ENCODE data around the gene PPP2R5C. TPM values are rescaled to one million over a fixed set of nuclear protein-coding genes. Genes with fewer than 3 reads are reported as not detected.
"Not testable (repeated sequence)": the region's sequence is repeated elsewhere in the genome, so short reads cannot be mapped to it uniquely, and the experiment has no call there.

The PPP2R5C gene
- total and polyA plus RNA-seq, 7 experiments from 2014 or later: 155 to 449 (median 382) TPM

GRCh38 chr14:101719708-101720107 is 41.8 kb upstream of the PPP2R5C start:
- DNase-seq (no peak), ATAC-seq (no peak)
- peaks cover 0 to 2% (median 0%) of the 10 kb centered on the region in 5 donors for H3K36me3 Mint-ChIP-seq
- Histone ChIP-seq H3K4me3 (ENCODE audit: low read length) (no peak overlapping the region), H3K27ac (ENCODE audit: low read depth, low read length) (no peak overlapping the region), H3K4me1 (ENCODE audit: control insufficient read depth in 2 of 2, insufficient read depth in 2 of 2, low read length in 2 of 2) (peaks cover 34 to 68% of the 10 kb centered on the region in 2 donors), H3K9me3 (ENCODE audit: control insufficient read depth in 2 of 3, low read length in 3 of 3) (no peaks in the 10 kb centered on the region), H3K27me3 (ENCODE audit: control insufficient read depth in 2 of 2, insufficient read depth in 2 of 2, low read length in 2 of 2) (no peaks in the 10 kb centered on the region), H3K36me3 (ENCODE audit: control insufficient read depth in 2 of 3, insufficient read depth in 3 of 3, low read length in 3 of 3) (no peaks in the 10 kb centered on the region)
- ChIA-PET POLR2A (interaction anchor here (0.6 to 2.9 kb wide), 6 partner anchors 11 to 246 kb away, joined by 3 to 19 read pairs (median 4); no protein-coding TSS in a partner anchor), CTCF (interaction anchor here (0.7 to 1.9 kb wide), 3 partner anchors 13 to 16 kb away, joined by 3 to 15 read pairs (median 3); no protein-coding TSS in a partner anchor)
- H3K4me3 Mint-ChIP-seq: peak overlapping the region in 2 of 10 donors; percentile 23 to 32
- H3K9me3 Mint-ChIP-seq: no peaks in the 10 kb centered on the region
- no peaks in the 10 kb centered on the region for H3K27me3 Mint-ChIP-seq
- intact Hi-C loops (cut with micrococcal nuclease): no loop called here
- H3K27ac Mint-ChIP-seq: peak overlapping the region; percentile 38 to 90 (median 83)
- H3K4me1 Mint-ChIP-seq: peaks cover 17 to 75% (median 50%) of the 10 kb centered on the region in 7 donors

GRCh38 chr14:101721111-101721510 is 40.4 kb upstream of the PPP2R5C start:
- ChIA-PET POLR2A (interaction anchor here (0.9 to 3.2 kb wide), 8 partner anchors 11 to 102 kb away, joined by 3 to 34 read pairs (median 8); partner anchors contain the start of gene PPP2R5C), CTCF (interaction anchor here (0.6 to 1.9 kb wide), 7 partner anchors 10 to 1956 kb away, joined by 3 to 15 read pairs (median 5); no protein-coding TSS in a partner anchor)
- Histone ChIP-seq H3K4me1 (ENCODE audit: control insufficient read depth in 2 of 2, insufficient read depth in 2 of 2, low read length in 2 of 2) (peaks cover 34 to 55% of the 10 kb centered on the region in 2 donors), H3K4me3 (ENCODE audit: low read length) (no peak overlapping the region), H3K36me3 (ENCODE audit: control insufficient read depth in 2 of 3, insufficient read depth in 3 of 3, low read length in 3 of 3) (no peaks in the 10 kb centered on the region), H3K27ac (ENCODE audit: low read depth, low read length) (peak overlapping the region; percentile 65), H3K9me3 (ENCODE audit: control insufficient read depth in 2 of 3, low read length in 3 of 3) (no peaks in the 10 kb centered on the region), H3K27me3 (ENCODE audit: control insufficient read depth in 2 of 2, insufficient read depth in 2 of 2, low read length in 2 of 2) (no peaks in the 10 kb centered on the region)
- Mint-ChIP-seq H3K9me3 (no peaks in the 10 kb centered on the region), H3K4me3 (peak overlapping the region in 4 of 10 donors; percentile 10 to 85 (median 59)), H3K4me1 (peaks cover 17 to 75% (median 50%) of the 10 kb centered on the region in 7 donors), H3K27me3 (no peaks in the 10 kb centered on the region), H3K36me3 (no peaks in the 10 kb centered on the region), H3K27ac (peak overlapping the region; percentile 5 to 99 (median 97))
- DNase-seq (no peak), ATAC-seq (no peak)
- intact Hi-C loops (cut with micrococcal nuclease): no loop called here

- ATAC-seq: peak; percentile 86
- Histone ChIP-seq H3K27ac (ENCODE audit: low read depth, low read length) (peak overlapping the region; percentile 76), H3K4me1 (ENCODE audit: control insufficient read depth in 2 of 2, insufficient read depth in 2 of 2, low read length in 2 of 2) (peaks cover 34 to 50% of the 10 kb centered on the region in 2 donors), H3K4me3 (ENCODE audit: low read length) (peak overlapping the region; percentile 24), H3K9me3 (ENCODE audit: control insufficient read depth in 2 of 3, low read length in 3 of 3) (no peaks in the 10 kb centered on the region), H3K27me3 (ENCODE audit: control insufficient read depth in 2 of 2, insufficient read depth in 2 of 2, low read length in 2 of 2) (no peaks in the 10 kb centered on the region), H3K36me3 (ENCODE audit: control insufficient read depth in 2 of 3, insufficient read depth in 3 of 3, low read length in 3 of 3) (no peaks in the 10 kb centered on the region)
- Mint-ChIP-seq H3K36me3 (no peaks in the 10 kb centered on the region), H3K9me3 (no peaks in the 10 kb centered on the region), H3K4me3 (peak overlapping the region; percentile 73 to 92 (median 80)), H3K4me1 (peaks cover 17 to 74% (median 52%) of the 10 kb centered on the region in 7 donors), H3K27me3 (no peaks in the 10 kb centered on the region), H3K27ac (peak overlapping the region; percentile 92 to 99 (median 97))
- intact Hi-C loops (cut with micrococcal nuclease): loop anchor here (1.0 to 2.0 kb wide), 7 partner anchors 9 to 227 kb away; no protein-coding TSS in a partner anchor
- POLR2A ChIA-PET: interaction anchor here (0.8 to 3.2 kb wide), 17 partner anchors 10 to 212 kb away, joined by 3 to 34 read pairs (median 5); partner anchors contain the start of gene PPP2R5C
- CTCF ChIA-PET: interaction anchor here (0.6 to 1.5 kb wide), 10 partner anchors 9 to 1955 kb away, joined by 3 to 9 read pairs (median 4); no protein-coding TSS in a partner anchor
- DNase-seq: peak; percentile 49 to 93 (median 88)
Observed at GRCh38 chr14:101721951-101722661, 39.4 kb upstream of the PPP2R5C start.

- Mint-ChIP-seq H3K9me3 (no peaks in the 10 kb centered on the region), H3K27ac (peak overlapping the region; percentile 85 to 99 (median 97)), H3K36me3 (no peaks in the 10 kb centered on the region), H3K4me1 (peaks cover 17 to 73% (median 54%) of the 10 kb centered on the region in 7 donors), H3K27me3 (no peaks in the 10 kb centered on the region), H3K4me3 (peak overlapping the region in 7 of 10 donors; percentile 24 to 85 (median 51))
- H3K4me1 ChIP-seq (ENCODE audit: control insufficient read depth in 2 of 2, insufficient read depth in 2 of 2, low read length in 2 of 2): peaks cover 34 to 40% of the 10 kb centered on the region in 2 donors
- no peaks in the 10 kb centered on the region for H3K36me3 ChIP-seq (ENCODE audit: control insufficient read depth in 2 of 3, insufficient read depth in 3 of 3, low read length in 3 of 3)
- ATAC-seq: no peak
- no peak for DNase-seq
- POLR2A ChIA-PET: interaction anchor here (1.0 to 3.2 kb wide), 8 partner anchors 9 to 211 kb away, joined by 3 to 34 read pairs (median 6); partner anchors contain the start of gene PPP2R5C
- no peaks in the 10 kb centered on the region for H3K27me3 ChIP-seq (ENCODE audit: control insufficient read depth in 2 of 2, insufficient read depth in 2 of 2, low read length in 2 of 2)
- no peak overlapping the region for H3K4me3 ChIP-seq (ENCODE audit: low read length)
- intact Hi-C loops (cut with micrococcal nuclease): loop anchor here in 1 of 2 donors (2.0 kb wide), 3 partner anchors 16 to 226 kb away; no protein-coding TSS in a partner anchor
- CTCF ChIA-PET: interaction anchor here (0.6 to 1.5 kb wide), 4 partner anchors 14 to 100 kb away, joined by 3 to 6 read pairs (median 4); no protein-coding TSS in a partner anchor
- H3K27ac ChIP-seq (ENCODE audit: low read depth, low read length): peak overlapping the region; percentile 43
- no peaks in the 10 kb centered on the region for H3K9me3 ChIP-seq (ENCODE audit: control insufficient read depth in 2 of 3, low read length in 3 of 3)
Observed at GRCh38 chr14:101723061-101723595, 38.4 kb upstream of the PPP2R5C start.

DNA sequence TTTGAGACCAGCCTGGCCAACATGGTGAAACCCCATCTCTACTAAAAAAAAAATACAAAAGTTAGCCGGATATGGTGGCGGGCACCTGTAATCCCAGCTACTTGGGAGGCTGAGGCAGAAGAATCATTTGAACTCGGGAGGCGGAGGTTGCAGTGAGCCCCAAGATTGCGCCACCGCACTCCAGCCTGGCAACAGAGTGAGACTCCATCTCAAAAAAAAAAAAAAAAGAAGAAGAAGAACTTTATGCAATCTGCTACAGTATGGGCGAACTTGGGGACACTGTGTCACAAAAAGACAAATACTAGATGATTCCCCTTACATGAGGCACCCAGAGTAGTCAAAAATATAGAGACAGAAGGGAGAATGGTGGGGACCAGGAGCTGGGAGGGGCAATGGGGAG is 35.9 kb upstream of the PPP2R5C start:
- POLR2A ChIA-PET: interaction anchor here (1.4 to 1.7 kb wide), 2 partner anchors 10 to 35 kb away, joined by 5 to 7 read pairs; no protein-coding TSS in a partner anchor
- H3K36me3 Mint-ChIP-seq; H3K9me3 Mint-ChIP-seq; H3K27me3 Mint-ChIP-seq; H3K9me3 ChIP-seq (ENCODE audit: control insufficient read depth in 2 of 3, low read length in 3 of 3); ATAC-seq; intact Hi-C loops (cut with micrococcal nuclease); H3K27ac ChIP-seq (ENCODE audit: low read depth, low read length); H3K4me3 ChIP-seq (ENCODE audit: low read length); H3K36me3 ChIP-seq (ENCODE audit: control insufficient read depth in 2 of 3, insufficient read depth in 3 of 3, low read length in 3 of 3); H3K27me3 ChIP-seq (ENCODE audit: control insufficient read depth in 2 of 2, insufficient read depth in 2 of 2, low read length in 2 of 2); H3K4me3 Mint-ChIP-seq; CTCF ChIA-PET: not testable (repeated sequence)
- peak overlapping the region in 8 of 9 donors; percentile 28 to 95 (median 74) for H3K27ac Mint-ChIP-seq
- peaks cover 24 to 29% of the 10 kb centered on the region in 2 donors for H3K4me1 ChIP-seq (ENCODE audit: control insufficient read depth in 2 of 2, insufficient read depth in 2 of 2, low read length in 2 of 2)
- DNase-seq: peak in 2 of 9 donors; percentile 17 to 33
- peaks cover 7 to 67% (median 41%) of the 10 kb centered on the region in 7 donors for H3K4me1 Mint-ChIP-seq

- Mint-ChIP-seq H3K4me1 (peaks cover 10 to 65% (median 42%) of the 10 kb centered on the region in 7 donors), H3K36me3 (peaks cover 0 to 4% (median 0%) of the 10 kb centered on the region in 5 donors), H3K4me3 (no peak overlapping the region), H3K27ac (peak overlapping the region in 8 of 9 donors; percentile 33 to 95 (median 73)), H3K27me3 (no peaks in the 10 kb centered on the region), H3K9me3 (peaks cover 0 to 6% (median 0%) of the 10 kb centered on the region in 11 donors)
- Histone ChIP-seq H3K4me3 (ENCODE audit: low read length) (no peak overlapping the region), H3K27me3 (ENCODE audit: control insufficient read depth in 2 of 2, insufficient read depth in 2 of 2, low read length in 2 of 2) (no peaks in the 10 kb centered on the region), H3K27ac (ENCODE audit: low read depth, low read length) (no peak overlapping the region), H3K9me3 (ENCODE audit: control insufficient read depth in 2 of 3, low read length in 3 of 3) (no peaks in the 10 kb centered on the region), H3K36me3 (ENCODE audit: control insufficient read depth in 2 of 3, insufficient read depth in 3 of 3, low read length in 3 of 3) (no peaks in the 10 kb centered on the region), H3K4me1 (ENCODE audit: control insufficient read depth in 2 of 2, insufficient read depth in 2 of 2, low read length in 2 of 2) (peaks cover 26 to 30% of the 10 kb centered on the region in 2 donors)
- ATAC-seq (no peak), DNase-seq (peak in 1 of 9 donors; percentile 18)
- POLR2A ChIA-PET: interaction anchor here (1.4 to 1.7 kb wide), 2 partner anchors 9 to 34 kb away, joined by 5 to 7 read pairs; no protein-coding TSS in a partner anchor
- intact Hi-C loops (cut with micrococcal nuclease): no loop called here
- CTCF ChIA-PET: interaction anchor here (0.7 kb wide), 1 partner anchor 241 kb away, joined by 4 read pairs; no protein-coding TSS in a partner anchor
Observed at GRCh38 chr14:101726295-101726953, 35.1 kb upstream of the PPP2R5C start.

All from naive thymus-derived CD4-positive, alpha-beta T cell (primary cell).